A549 (cell line): ENCODE measurements around the gene MAPK8IP3. TPM values are rescaled to one million over a fixed set of nuclear protein-coding genes. Genes with fewer than 3 reads are reported as not detected.

Experiments used
- ATAC-seq, 2 experiments: fragments of 200-7000 bp in 1 of 2; fragments of >200 bp in 1 of 2; cut with Nextera tagmentation in 1 of 2; cut with Tn5 transposase in 1 of 2; 3 replicates each; pipeline versions ENCODE4 v1.8.0 to v1.9.1; 2018 to 2020; ENCODE audit warnings: mild to moderate bottlenecking in 1 of 2, moderate library complexity in 1 of 2
- CTCF ChIA-PET: fragments of 300-600 bp; sonication (Branson Sonifier 250); formaldehyde crosslinking; extraction: SDS; loops from one replicate; lab custom pipeline; 2021; ENCODE audit warnings: antibody characterized with exemption, inconsistent platforms; lab: Yijun Ruan, JAX
- POLR2A ChIA-PET: fragments of 350-600 bp; formaldehyde crosslinking; extraction: SDS; loops from one replicate; lab custom pipeline; 2021; ENCODE audit warnings: antibody characterized with exemption, inconsistent platforms; lab: Yijun Ruan, JAX
- DNase-seq, 2 experiments: peaks; one replicate each; pipeline versions ENCODE4 v3.0.0 to v3.0.0-alpha.2; 2011 to 2016; ENCODE audit warnings: low read depth in 1 of 2, low spot score in 1 of 2
- FAIRE-seq: peaks from 2 replicates; lab custom pipeline; 2011; peaks lifted over from hg19 to GRCh38; lab: Jason Lieb, UNC
- H3K27ac ChIP-seq, 2 experiments: fragments of >200 bp; sonication (Bioruptor Twin); formaldehyde crosslinking; 3 replicates each; pipeline ENCODE4 v1.5.1; 2016 to 2017
- H3K4me1 ChIP-seq: fragments of >200 bp; sonication (Bioruptor Twin); formaldehyde crosslinking; 3 replicates; pipeline ENCODE4 v1.6.1; 2016
- H3K4me2 ChIP-seq: fragments of >200 bp; sonication (Bioruptor Twin); formaldehyde crosslinking; 3 replicates; pipeline ENCODE4 v1.6.1; 2016
- H3K4me3 ChIP-seq: fragments of >200 bp; sonication (Bioruptor Twin); formaldehyde crosslinking; 3 replicates; pipeline ENCODE4 v1.5.1; 2016
- H3K9me3 ChIP-seq: fragments of >200 bp; sonication (Bioruptor Twin); formaldehyde crosslinking; 3 replicates; pipeline ENCODE4 v1.6.1; 2016
- ATOH8 ChIP-seq: fragments of 250-450 bp; sonication (Bioruptor Pico); IDR thresholded peaks from 2 replicates; pipeline ENCODE4 v1.5.0; 2020; ENCODE audit warnings: low read depth, mild to moderate bottlenecking, moderate library complexity
- BCL3 ChIP-seq: fragments of >200 bp; sonication (Bioruptor Twin); formaldehyde crosslinking; IDR thresholded peaks from 3 replicates; pipeline ENCODE4 v1.6.1; 2016
- BHLHE40 ChIP-seq: IDR thresholded peaks from 2 replicates; pipeline ENCODE4 v1.6.1; 2012; ENCODE audit warnings: low read depth, low read length, inconsistent platforms
- CBX2 ChIP-seq: fragments of 200-600 bp; sonication (generic); IDR thresholded peaks from 2 replicates; pipeline ENCODE4 v1.6.1; 2016; ENCODE audit warnings: low read depth, mild to moderate bottlenecking, borderline replicate concordance
- CTCF ChIP-seq: fragments of >200 bp; sonication (Bioruptor Twin); formaldehyde crosslinking; IDR thresholded peaks from 3 replicates; pipeline ENCODE4 v1.5.1; 2016
- EP300 ChIP-seq, 2 experiments: fragments of >200 bp; sonication (Bioruptor Twin); formaldehyde crosslinking; IDR thresholded peaks; 2 replicates in 1 of 2; 3 replicates in 1 of 2; pipeline ENCODE4 v1.6.1; 2016 to 2017
- FOSL2 ChIP-seq, 2 experiments: fragments of 450-650 bp in 1 of 2; fragments of >200 bp in 1 of 2; sonication (Bioruptor Twin) in 1 of 2; formaldehyde crosslinking; IDR thresholded peaks; 2 replicates each; pipeline versions ENCODE4 v1.5.0 to v1.6.1; 2016 to 2020; ENCODE audit warnings: mild to moderate bottlenecking in 1 of 2, moderate library complexity in 1 of 2
- FOXS1 ChIP-seq: fragments of 250-450 bp; sonication (Bioruptor Pico); IDR thresholded peaks from 2 replicates; pipeline ENCODE4 v1.5.0; 2020; ENCODE audit warnings: mild to moderate bottlenecking, moderate library complexity
- HDAC2 ChIP-seq: fragments of 200-600 bp; sonication (generic); IDR thresholded peaks from 2 replicates; pipeline ENCODE4 v1.6.1; 2016
- HEYL ChIP-seq: fragments of 250-450 bp; sonication (Bioruptor Pico); IDR thresholded peaks from 2 replicates; pipeline ENCODE4 v1.8.0; 2021; ENCODE audit warnings: mild to moderate bottlenecking, moderate library complexity
- HOXA7 ChIP-seq: fragments of 250-450 bp; sonication (Bioruptor Pico); IDR thresholded peaks from 2 replicates; pipeline ENCODE4 v1.5.0; 2020; ENCODE audit warnings: mild to moderate bottlenecking, moderate library complexity
- HOXB13 ChIP-seq: fragments of 250-450 bp; sonication (Bioruptor Pico); IDR thresholded peaks from 2 replicates; pipeline ENCODE4 v1.5.0; 2020; ENCODE audit warnings: low read depth, mild to moderate bottlenecking, moderate library complexity
- JUNB ChIP-seq: fragments of >200 bp; sonication (Bioruptor Twin); formaldehyde crosslinking; IDR thresholded peaks from 2 replicates; pipeline ENCODE4 v1.6.1; 2016
- KDM5A ChIP-seq: fragments of 200-600 bp; sonication (generic); IDR thresholded peaks from 2 replicates; pipeline ENCODE4 v1.6.1; 2016; ENCODE audit warnings: antibody characterized with exemption, mild to moderate bottlenecking
- NFE2L2 ChIP-seq: fragments of 150-350 bp; conservative IDR thresholded peaks from 2 replicates; pipeline ENCODE4 v1.6.1; 2014; ENCODE audit warnings: low read length
- NPAS2 ChIP-seq: fragments of 250-450 bp; sonication (Bioruptor Pico); IDR thresholded peaks from 2 replicates; pipeline ENCODE4 v1.8.0; 2022; ENCODE audit warnings: mild to moderate bottlenecking, moderate library complexity, borderline replicate concordance
- POLR2A ChIP-seq: IDR thresholded peaks from 2 replicates; pipeline ENCODE4 v1.6.1; 2012; ENCODE audit warnings: mild to moderate bottlenecking, low read length
- RARB ChIP-seq: fragments of 250-450 bp; sonication (Bioruptor Pico); IDR thresholded peaks from 2 replicates; pipeline ENCODE4 v1.8.0; 2021; ENCODE audit warnings: mild to moderate bottlenecking, moderate library complexity
- REST ChIP-seq: fragments of 200-600 bp; sonication (generic); IDR thresholded peaks from 2 replicates; pipeline ENCODE4 v1.6.1; 2016; ENCODE audit warnings: antibody characterized with exemption, mild to moderate bottlenecking, moderate library complexity
- RNF2 ChIP-seq: fragments of 200-600 bp; sonication (generic); IDR thresholded peaks from 2 replicates; pipeline ENCODE4 v1.6.1; 2016; ENCODE audit warnings: low read depth, mild to moderate bottlenecking, antibody characterized with exemption, moderate library complexity, borderline replicate concordance
- SREBF2 ChIP-seq: fragments of 450-650 bp; IDR thresholded peaks from 2 replicates; pipeline ENCODE4 v1.6.1; 2014; ENCODE audit warnings: mild to moderate bottlenecking, moderate library complexity
- TFCP2L1 ChIP-seq: fragments of 250-450 bp; sonication (Bioruptor Pico); IDR thresholded peaks from 2 replicates; pipeline ENCODE4 v1.5.0; 2021; ENCODE audit warnings: mild to moderate bottlenecking
- TP53 ChIP-seq: fragments of 250-450 bp; sonication (Bioruptor Pico); IDR thresholded peaks from 2 replicates; pipeline ENCODE4 v1.5.0; 2021; ENCODE audit warnings: mild to moderate bottlenecking, moderate library complexity
- ZFP36 ChIP-seq: fragments of 450-650 bp; IDR thresholded peaks from 2 replicates; pipeline ENCODE4 v1.6.1; 2014; ENCODE audit warnings: borderline replicate concordance; ENCODE audit not compliant: partially characterized antibody
- WGBS: methylation state at CpG from one replicate; pipeline ENCODE4 v1.1.6; 2017; ENCODE audit errors: missing lambda C conversion rate; 5-methylcytosine and 5-hydroxymethylcytosine counted together
- polyA plus RNA-seq, 4 experiments: library from polyadenylated mRNA; depleted of rRNA in 3 of 4; stranded (reverse); fragments of >200 nt; fragmentation: RNase III in 1 of 4; extraction: RNeasy Plus Mini Kit Qiagen cat#74134 plus additional on column Dnase treatment in 1 of 4; gene quantifications; 2 replicates in 3 of 4; 3 replicates in 1 of 4; pipeline ENCODE4 v1.2.3, GENCODE V29; 2011 to 2017

MAPK8IP3 gene
- polyA plus RNA-seq, 2 of the 4 experiments (the other 2 are of a cell fraction): 12.0 to 53.3 TPM

- no peak for TF ChIP-seq RARB (CRISPR knock-in tag)
- no peak for TF ChIP-seq FOXS1
- no peak for TF ChIP-seq HEYL (CRISPR knock-in tag)
- TF ChIP-seq NFE2L2: no peak
- TF ChIP-seq FOSL2 (IDR thresholded peaks at IDR 0.05): no peak
- peak; percentile 43; the same call in 1 of the 2 replicates for TF ChIP-seq FOSL2 (CRISPR knock-in tag; IDR thresholded peaks at IDR 0.05)
- 90% methylated on average over 5 of the region's 5 CpGs for WGBS
- FAIRE-seq: no peak
- ChIA-PET POLR2A (no interaction called here), CTCF (interaction anchor here (1.1 to 1.8 kb wide), 3 partner anchors 9 to 68 kb away, joined by 3 to 15 read pairs (median 3); partner anchors contain the start of gene MAPK8IP3)
- H3K9me3 ChIP-seq: no peaks in the 10 kb centered on the region
- H3K27ac ChIP-seq: no peak overlapping the region
- no peak for ATAC-seq
- H3K4me2 ChIP-seq: no peak overlapping the region
- H3K4me3 ChIP-seq: no peak overlapping the region
- peaks cover 12% of the 10 kb centered on the region for H3K4me1 ChIP-seq
- peak in 1 of 2 experiments; percentile 33 for DNase-seq
These were observed 9.1 kb upstream of the MAPK8IP3 start for GRCh38 chr16:1696863-1697262.

GRCh38 chr16:1698680-1699079 lies 7.3 kb upstream of the MAPK8IP3 start:
- WGBS: 95% methylated on average over 10 of the region's 10 CpGs
- no peak overlapping the region for H3K4me3 ChIP-seq
- no peaks in the 10 kb centered on the region for H3K4me1 ChIP-seq
- no peak for FAIRE-seq
- ATAC-seq: no peak
- no peak overlapping the region for H3K27ac ChIP-seq
- POLR2A ChIA-PET: no interaction called here
- H3K4me2 ChIP-seq: no peak overlapping the region
- CTCF ChIA-PET: interaction anchor here (0.7 kb wide), 1 partner anchor 67 kb away, joined by 3 read pairs; no protein-coding TSS in a partner anchor
- no peaks in the 10 kb centered on the region for H3K9me3 ChIP-seq
- no peak for DNase-seq
- TF ChIP-seq POLR2A: no peak
- TF ChIP-seq ZFP36: no peak
- TF ChIP-seq REST: no peak
- no peak for TF ChIP-seq TP53 (CRISPR knock-in tag)
- TF ChIP-seq SREBF2: no peak
- TF ChIP-seq ATOH8 (CRISPR knock-in tag): no peak
- TF ChIP-seq BHLHE40: no peak
- TF ChIP-seq HOXB13 (CRISPR knock-in tag): no peak
- no peak for TF ChIP-seq KDM5A
- no peak for TF ChIP-seq TFCP2L1 (CRISPR knock-in tag)
- TF ChIP-seq HOXA7: no peak
- TF ChIP-seq CBX2: no peak
- no peak for TF ChIP-seq HDAC2
- TF ChIP-seq, all 56 proteins: peak for 0

GRCh38 chr16:1700246-1700645 lies 5.7 kb upstream of the MAPK8IP3 start:
- POLR2A ChIA-PET: interaction anchor here (1.3 kb wide), 1 partner anchor 8 kb away, joined by 5 read pairs; no protein-coding TSS in a partner anchor
- 82% methylated on average over 3 of the region's 3 CpGs for WGBS
- Histone ChIP-seq H3K4me2 (no peak overlapping the region), H3K4me1 (0 out of 3 replicates have a peak, but pooled peaks cover 4% of the 10 kb centered on the region), H3K9me3 (no peaks in the 10 kb centered on the region)
- FAIRE-seq (no peak), ATAC-seq (no peak)
- no peak for TF ChIP-seq EP300 (IDR thresholded peaks at IDR 0.05)
- TF ChIP-seq HOXA7: no peak
- TF ChIP-seq CTCF: no peak
- no peak for TF ChIP-seq ZFP36
- TF ChIP-seq CBX2: no peak
- no peak for TF ChIP-seq NPAS2 (CRISPR knock-in tag)
- no peak for TF ChIP-seq RNF2
- no peak for TF ChIP-seq HEYL (CRISPR knock-in tag)
- no peak for TF ChIP-seq ATOH8 (CRISPR knock-in tag)
- TF ChIP-seq BCL3: no peak
- no peak for TF ChIP-seq JUNB
- TF ChIP-seq SREBF2: no peak
- TF ChIP-seq, all 56 proteins: peak for 0
- no peak for DNase-seq
- H3K4me3 ChIP-seq: no peak overlapping the region
- CTCF ChIA-PET: interaction anchor here (0.7 to 4.8 kb wide), 3 partner anchors 9 to 72 kb away, joined by 3 to 42 read pairs (median 3); partner anchors contain the start of genes EME2 and JPT2
- H3K27ac ChIP-seq: no peak overlapping the region
